ENCODE measurements around the gene MSI2.

The MSI2 gene

DNA sequence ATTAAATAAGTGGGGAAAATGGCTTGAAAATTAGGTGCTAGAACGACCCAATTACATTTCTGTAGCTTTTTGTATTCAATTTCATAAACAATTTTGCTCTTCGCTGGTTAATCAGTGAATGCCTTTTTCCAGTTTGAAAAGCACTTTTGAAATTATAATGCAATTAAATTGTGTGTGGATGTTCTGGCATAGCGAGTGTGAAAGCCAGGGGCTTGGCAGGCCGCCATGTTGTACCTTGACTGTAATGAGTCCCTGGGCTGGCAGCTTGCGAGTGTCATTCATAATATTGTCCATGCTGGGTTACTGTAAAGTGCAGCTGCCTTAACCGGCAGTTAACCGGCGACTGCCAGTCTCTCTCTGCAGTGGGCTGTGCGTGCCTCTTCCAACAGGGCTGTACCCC lies 310.9 kb downstream of the MSI2 start:
- no peak for DNase-seq

DNA sequence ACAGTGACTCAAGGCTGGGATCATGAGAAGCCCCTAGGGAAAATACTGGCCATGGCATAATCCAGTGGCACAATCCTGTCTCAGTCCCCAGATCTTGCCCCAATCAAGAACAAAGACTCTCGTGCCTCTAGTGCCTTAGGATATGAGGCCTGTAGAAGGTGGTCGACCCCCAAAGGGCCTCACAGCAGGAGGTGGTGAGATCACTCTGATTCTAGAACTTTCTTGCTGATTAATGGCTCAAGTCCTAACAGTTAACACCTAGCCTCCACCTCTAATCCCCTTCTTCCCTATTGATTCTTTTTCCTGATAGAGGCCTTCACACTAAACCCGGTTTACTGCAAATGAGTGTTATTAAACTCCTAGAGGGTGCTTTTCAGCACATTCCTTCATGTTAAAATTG lies 312.0 kb downstream of the MSI2 start:
- DNase-seq = no peak

DNA sequence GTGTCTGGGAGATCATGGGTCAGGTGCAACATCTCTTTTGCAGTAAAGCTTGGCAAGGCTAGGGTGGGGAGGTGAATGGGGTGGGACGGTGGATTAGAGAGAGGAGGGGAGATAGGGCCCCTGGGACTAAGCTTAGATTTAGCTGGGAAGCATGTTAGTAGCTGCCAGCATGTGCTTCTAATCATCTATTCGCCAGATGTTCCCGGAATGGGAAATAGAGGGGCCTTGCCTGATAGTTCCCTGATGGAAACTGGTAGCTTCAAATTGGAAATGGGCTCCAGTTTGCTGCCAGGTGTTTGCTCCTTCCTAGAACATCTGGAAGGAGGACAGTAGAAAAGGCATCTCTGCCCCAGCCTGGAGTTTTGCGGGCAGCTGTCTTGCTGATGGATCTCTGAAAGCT lies 312.7 kb downstream of the MSI2 start:
- DNase-seq = no peak

DNA sequence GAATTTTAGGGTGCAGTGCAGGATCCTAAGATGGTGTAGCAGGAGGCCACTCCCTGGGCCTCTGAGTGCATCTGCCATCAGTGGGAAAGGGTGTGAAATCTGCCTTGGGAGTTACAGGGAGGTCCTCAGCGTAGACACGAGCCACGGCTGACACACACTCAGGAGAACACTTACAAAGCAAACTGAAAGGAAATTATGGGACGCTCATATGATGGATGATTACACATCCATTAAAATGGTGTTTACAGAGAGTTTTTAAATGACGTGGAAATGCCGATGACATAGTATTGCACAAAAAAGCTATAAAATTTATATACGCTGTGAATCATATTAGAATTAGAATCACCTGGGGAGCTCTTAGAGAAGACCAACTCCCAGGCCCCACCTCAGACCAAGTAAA lies 313.5 kb downstream of the MSI2 start:
- DNase-seq = no peak

DNA sequence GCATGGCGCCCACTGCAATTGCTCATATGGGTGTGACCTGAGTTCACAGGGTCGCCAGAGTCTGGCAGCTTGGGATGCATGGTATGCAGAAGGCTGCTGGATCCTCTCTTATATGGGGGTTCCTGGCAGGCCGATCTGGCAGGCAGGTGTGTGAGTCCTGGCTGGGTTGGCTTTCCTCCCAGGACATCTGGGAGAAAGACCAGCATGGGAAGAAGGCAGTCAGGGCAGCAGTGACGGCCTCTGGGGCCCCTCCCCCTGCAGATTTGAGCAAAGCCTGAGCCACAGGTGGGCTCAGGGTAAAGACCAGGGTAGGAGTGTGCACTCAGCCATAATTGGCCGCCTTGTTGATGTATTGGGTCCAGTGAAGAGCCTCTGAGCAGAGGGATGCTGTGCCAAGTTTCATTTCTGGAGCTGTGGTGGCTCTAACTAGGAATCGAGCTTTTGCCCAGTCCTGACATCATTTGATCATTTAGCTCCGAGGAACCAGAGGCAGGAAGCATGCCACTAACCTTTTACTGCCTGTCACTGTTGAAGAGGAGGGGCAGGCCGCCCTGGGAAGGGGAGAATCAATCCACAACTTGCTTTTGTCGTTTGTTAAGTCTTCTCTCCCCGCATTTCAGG lies 314.5 kb downstream of the MSI2 start:
- no peak for DNase-seq

DNA sequence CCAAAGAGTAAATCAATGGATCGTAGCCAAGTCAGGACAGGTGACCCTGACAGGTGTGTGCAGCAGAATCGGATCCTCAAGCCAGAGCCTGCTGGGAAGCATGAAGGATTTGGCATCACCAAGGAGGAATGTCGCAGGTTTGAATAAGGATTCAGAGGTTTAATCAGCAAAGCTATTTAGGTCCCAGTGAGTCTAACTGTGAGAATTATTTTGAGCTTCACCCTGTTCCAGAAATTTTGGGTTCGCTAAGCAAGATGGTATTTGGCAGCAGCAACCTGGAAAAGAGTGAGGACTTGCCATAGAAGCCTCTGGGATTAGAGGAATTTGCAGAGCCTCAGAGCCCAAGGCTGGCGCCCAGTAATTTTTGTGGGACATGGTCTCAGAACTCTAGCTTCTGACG lies 315.7 kb downstream of the MSI2 start:
- no peak for DNase-seq

DNA sequence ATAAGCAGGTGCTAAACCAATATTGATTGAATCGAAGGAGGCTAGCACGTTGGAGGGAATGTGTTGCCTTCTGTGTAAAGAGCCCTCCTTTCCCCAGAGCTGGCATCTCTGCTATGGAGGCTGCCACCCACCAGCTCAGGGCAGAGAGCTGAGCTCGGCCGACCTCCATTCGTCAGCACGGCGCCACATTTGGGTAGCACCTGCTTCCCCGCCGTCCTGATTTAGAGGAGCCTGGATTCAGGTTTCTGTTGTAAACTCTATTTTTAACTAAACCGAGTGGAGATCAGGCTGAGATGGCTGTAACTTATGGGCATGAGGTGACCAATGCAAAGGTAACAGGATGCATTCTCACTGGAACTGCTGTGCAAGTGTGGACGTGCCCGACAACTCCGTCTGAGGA lies 316.3 kb downstream of the MSI2 start:
- DNase-seq = no peak

DNA sequence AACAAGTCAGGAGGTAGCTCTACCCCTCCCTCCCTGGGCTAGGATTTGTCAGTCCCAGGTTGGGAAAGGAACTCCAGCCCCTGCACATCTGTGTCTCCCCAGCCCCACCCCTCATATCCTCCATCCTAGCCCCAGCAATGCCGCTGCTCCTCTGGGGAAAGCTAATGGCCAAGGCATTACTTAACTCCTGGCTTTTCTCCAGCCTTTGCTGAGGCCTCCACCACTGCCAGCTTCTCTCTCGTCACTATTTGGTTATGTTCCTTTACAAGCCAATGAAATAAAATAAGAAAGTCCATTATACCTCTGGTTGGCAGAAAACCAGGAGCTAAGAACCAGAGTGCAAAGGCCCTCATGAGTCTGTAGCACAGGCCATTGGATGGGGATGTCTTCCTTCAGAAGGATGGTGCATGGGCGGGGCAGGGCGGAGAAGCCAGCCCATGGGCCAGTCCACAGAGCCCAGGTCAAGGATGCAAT lies 317.8 kb downstream of the MSI2 start:
- no peak for DNase-seq

DNA sequence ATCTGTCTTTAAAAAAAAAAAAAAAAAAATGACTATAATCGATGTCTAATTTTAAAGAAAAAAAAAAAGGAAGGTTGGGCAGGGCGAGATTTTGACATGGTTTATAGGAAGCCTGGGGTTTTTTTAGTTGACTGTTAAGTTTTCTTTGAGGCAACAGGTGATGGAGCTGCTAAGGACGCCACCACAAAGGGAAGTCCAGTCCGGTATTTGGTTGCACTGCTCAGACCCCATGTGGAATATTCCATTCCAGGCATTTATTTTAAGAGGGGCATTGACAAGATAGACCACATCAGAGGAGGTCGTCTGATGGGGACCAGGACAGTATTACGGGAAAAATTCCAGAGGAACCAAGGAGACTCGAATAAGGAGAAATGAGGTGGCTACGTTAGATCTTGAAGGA lies 320.4 kb downstream of the MSI2 start:
- no peak for DNase-seq

DNA sequence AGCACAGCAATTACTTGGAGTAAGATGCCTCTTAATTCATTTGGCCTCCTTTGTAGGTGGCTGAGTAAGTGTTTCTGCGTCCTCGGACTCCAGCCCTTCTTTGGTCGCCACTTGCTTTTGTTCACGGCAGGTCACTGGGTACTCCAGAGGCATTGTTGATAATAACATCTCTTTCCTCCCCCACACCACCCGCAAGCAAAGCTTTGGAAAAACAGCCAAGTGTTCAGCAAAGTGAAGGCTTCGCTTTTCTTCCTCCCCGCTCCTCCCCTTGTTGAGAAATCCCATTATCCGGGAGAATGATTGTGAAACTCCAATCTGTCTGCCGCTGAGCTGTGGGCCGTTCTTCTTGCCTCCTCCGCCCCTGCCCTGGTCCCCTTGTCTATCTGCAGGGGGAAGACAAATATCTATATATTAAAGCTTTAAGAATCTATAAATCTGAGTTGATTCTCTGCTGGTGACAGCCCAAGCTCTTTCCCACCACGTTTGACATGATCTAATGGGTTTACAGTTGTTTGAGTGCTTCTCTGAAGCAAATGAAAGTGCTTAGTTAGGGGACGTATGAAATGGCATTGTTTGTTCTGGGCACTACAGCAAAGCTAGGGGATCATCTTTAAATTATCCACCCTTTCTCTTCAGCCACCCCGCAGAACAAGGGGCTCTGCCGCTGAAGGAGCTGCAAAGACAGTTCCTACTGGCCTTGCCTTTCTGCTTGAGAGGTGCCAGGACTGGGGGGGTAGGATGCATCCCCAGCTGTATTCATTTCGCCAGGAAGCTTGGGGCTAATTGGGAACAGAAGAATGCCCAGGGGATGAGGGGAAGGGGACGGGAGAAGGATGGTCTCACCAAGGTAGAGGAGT lies 321.7 kb downstream of the MSI2 start:
- DNase-seq = no peak

DNA sequence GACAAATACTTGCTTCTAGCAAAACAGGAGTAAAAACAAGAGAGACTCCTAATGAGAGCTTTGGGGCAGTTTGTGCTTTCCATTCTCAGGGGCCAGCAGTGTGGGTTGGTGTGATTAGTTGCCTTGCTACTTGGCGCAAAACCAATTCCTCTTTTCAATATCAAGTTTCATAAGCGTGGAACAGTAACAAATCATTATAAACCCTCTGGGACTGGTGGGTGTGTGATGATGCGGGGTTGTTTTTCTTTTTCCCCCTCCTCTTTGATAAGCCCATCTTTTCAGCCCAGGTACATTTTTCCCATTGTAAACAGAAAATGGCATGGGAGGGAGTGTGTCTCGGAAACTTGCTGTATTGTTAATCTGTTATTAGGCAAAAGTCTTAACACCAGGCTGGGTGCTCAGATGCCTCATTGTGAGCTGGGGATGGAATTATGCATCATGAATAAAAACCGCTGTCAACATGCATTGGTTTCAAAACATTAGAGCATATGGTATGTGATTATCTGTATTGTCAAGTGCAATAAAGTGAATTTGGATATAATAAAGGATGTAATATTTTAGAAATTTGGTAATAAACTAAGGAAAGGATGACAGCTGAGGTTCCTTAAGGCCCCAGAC lies 322.4 kb downstream of the MSI2 start:
- DNase-seq = no peak

DNA sequence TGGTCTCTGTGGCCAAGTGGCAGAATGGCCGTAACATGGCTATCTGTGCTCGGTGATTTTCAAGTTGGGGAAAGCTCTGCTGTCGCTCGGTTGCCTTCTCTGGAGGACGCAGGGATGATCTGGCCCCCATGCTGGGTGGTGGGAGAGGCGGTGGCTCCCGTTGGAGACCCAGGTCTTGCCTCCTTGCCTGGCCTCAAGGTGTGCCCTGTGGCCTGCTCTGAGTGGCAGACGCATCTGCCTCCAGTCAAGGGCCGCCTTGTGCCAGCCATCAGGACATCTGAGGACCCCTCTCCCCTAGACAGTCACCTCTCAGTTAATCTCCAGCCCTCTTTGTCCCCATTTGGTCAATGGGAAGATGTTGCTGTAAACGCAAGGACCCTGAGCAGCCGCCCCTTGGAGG lies 322.9 kb downstream of the MSI2 start:
- DNase-seq = no peak

DNA sequence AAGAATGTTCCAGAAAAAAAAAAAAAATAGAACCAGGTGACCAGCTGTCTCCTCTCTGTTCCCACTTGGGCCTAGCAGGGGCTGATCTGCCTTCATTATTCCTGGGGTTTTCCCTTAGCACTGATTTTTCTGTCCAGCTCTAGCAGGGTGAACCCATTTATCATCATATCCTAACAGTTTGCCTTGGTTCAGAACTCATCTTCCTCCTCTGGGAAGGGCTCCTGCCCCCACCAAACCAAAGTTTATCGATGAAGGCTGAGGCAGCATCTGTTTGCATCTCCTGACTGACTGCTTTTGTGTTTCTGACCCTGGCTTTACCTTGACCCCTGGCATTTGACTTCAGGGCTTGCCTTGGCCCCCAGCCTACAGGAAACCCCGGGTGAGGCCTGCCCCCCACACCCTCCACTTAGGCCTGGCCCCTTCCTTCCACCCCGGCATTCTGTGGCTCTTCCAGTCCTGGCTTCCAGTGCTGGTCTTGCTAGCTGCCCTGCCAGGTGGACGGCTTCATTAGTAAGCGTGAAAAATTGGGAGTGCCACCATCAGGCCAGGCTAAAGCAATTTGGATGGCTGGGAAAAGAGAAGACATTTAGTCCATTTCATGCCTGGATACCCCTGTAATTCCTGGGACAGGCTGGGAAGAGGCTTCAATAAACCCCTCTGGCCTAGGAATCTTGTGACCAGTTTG lies 323.9 kb downstream of the MSI2 start:
- no peak for DNase-seq

DNA sequence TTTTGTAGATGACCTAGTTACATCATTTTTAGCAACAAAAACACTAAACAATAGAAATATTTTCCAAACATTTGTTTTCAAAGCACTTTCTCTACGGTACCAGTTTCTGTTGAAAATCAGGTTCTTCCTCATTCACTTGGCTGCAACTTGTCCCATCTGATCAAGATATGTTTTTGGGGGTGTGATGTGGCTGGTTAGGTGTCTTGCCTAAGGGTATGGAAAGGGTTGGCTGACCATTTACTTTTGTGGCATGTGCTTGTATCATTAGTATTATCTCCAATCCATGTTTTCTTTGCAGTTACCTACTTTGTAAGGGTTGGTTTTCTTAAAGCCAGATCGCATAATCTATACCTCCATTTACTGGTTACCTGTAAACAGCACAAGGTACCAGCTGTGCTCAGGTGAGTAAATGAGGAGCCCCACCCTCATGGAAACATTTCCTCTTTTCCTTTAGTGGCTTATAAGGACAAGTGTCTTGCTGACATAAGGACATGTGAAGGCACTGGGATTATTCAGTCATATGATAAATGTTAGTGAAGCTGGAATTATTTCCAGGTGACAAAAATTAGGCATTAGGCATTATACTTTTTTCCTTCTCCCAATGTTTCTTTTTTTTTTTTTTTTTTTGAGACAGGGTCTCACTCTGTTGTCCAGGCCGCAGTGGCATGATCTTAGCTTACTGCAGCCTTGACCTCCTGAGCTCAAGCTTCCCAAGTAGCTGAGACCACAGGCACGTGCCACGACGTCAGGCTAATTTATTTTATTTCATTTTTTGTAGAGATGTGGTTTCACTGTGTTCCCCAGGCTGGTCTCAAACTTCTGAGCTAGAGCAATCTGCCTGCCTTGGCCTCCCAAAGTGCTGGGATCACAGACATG lies 326.8 kb downstream of the MSI2 start:
- no peak for DNase-seq

DNA sequence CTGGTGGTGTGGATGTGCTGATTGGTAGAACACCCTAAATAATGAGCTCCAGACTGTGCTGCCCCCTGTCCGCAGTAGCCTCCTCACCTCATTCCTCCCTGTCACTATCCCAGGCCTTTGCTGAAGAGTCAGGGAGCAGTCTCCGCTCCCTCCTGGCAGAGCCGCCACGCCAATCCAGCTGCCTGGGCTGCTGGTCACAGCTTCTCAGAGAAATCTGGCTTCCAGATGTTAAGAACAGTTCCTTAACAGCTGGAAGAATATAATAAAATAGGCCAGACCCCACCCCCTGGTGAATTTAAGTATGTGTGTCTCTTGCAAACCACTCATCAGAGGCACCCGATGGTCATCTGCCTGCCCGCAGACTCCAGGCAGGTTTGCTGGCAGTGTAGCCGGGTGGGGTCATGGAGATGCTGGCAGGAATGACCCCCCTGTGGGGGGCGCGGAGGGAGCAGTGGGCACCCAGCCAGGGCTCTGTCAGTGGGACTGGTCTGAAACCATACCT lies 327.8 kb downstream of the MSI2 start:
- no peak for DNase-seq

DNA sequence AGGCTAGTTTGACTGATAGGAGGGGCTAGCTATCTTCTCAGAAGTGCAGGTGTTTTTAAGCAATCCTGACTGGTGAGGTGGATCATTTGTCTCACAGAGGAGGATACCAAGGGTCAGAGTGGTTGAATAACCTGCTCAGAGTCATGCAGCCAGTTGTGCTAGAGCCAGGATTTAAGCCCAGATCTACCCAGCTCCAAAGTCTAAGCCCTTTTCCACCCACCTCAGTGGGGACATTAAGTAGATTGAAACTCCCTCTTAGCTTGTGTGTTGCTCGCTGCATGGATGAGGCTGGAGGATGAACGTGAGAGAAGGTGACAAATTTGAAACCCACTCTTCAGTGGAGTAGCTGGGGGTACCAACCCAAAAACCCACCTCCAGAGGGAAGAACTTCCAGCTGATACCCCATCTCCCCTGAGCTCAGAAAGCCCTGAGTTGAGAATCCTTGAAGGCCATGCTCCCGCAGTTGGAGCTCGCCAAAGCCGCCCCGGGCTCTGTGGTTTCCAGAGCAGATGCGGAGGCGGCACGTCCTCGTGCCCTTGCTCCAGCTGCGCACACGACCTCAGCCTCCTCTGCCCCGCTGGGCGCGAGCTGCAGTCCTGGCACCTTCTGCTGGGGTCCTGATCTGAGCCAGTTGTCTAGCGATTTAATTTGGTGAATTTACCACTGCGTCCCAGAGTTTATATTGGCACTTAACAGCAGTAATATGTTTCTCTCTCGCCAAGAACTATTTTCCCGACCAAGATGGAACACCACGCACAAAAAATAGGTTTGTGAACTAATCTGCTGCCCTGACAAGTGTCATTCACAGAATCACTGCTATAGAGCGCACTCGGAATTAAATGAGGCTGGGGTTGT lies 329.2 kb downstream of the MSI2 start:
- DNase-seq = no peak

DNA sequence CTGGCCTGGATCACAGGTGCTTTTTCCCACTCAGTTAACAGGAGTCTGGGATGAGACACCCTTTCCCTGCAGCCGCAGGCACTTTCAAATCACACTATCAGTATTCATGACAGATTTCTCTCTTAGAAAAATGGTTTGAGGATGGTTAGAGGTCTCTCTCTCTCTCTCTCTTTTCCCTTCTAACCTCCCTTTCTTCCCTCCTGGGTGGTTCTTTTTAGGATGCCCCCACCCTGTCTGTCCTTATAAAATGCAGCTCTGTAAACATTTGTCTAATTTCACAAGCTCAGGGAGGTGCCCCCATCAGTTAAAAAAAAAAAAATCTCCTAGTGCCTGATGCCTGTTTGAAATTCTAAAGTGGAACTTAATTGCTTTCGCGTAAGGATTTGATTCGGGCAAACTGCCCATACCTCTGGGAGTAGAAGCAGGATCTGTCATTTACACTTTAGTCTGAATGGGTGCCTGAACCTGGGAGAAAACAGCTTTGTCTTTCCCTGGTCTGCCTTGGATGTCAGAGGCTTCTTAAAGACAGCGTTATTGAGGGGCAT lies 329.9 kb downstream of the MSI2 start:
- DNase-seq = no peak

DNA sequence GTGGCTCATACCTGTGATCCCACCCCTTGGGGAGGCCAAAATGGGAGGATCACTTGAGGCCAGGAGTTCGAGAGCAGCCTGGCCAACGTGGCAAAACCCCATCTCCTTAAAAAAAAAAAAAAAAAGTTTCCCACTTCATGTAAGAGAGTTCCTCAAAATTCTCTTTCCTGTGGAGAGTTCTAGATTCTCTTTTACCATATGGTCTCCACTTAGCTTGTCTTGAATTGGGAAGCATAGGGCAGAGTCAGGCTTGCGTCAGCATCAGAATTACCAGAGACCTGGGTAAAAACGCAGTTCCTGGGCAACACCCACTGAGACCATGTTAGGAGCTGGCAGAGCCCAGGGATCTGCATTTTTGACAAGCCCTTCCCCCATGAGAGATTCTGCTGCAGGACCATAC lies 330.4 kb downstream of the MSI2 start:
- DNase-seq = no peak

DNA sequence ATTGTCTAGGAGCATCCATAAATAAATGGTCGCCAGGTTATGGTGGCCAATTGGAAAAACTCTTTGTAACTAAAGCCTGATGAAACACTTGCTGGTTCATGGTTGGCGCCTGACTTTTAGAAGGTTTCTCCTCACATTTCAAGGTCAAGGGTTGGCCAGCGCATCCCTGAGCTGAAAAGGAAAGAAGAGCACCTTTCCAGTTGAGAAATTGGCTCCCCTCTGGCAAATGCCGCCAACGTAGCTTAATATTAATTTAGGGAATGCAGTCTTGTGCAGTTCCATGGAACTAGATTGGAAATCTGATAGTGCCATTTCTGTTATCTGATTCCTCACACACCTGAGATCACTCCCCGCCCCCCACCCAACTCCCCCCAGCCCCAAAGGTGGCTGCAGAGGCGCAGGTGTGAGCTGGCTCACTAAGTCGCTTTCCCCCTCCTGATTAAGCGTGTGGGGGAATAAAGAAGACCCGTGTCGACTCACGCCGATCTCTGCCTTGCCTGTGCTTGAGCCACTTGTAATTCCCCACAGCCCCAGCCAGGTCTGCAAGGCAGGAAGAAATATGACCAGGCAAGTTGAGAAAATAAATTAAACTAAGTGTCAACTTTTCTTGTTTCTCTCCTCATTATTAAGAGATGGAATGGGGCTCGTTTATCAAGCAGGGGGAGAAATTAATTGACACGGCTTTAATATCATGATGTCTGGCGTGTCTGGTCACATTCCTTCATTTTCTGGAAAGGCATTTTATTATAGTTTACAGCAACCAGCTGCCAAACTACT lies 331.1 kb downstream of the MSI2 start:
- DNase-seq = no peak

DNA sequence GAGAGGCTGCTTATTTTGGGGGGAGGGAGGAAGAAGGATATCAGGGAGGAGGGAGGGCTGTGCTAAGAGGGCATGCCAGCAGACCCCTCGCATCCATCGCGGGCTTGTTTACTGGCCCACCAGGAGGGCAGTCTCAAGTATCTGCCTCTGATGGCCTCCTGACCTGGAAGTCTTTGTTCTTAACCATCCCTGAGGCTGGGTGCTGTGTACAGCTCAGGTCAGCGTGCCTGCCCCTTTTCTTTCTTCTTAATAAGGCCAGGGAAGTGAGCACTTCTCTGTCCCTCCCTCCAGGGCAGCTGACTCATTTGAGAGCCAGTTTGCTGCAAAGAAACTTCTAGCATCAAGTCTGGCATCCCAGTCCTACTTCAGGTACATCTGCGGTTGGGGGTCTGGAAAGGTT lies 331.8 kb downstream of the MSI2 start:
- no peak for DNase-seq

Data from CD4-positive, alpha-beta T cell treated with Interleukin-10 for 1 hour (primary cell).